Psoas muscle (tissue), 8 donors: ENCODE data around the gene TPO. TPM values are rescaled to one million over a fixed set of nuclear protein-coding genes. Genes with fewer than 3 reads are reported as not detected.

ENCODE experiments used
- ATAC-seq, 4 donors: fragments of 200-7000 bp; cut with Tn5 transposase; one replicate each; pipeline ENCODE4 v1.9.1; 2020; ENCODE audit warnings: moderate library complexity in 3 of 4, mild to moderate bottlenecking in 2 of 4
- DNase-seq, 2 donors: peaks; one replicate each; pipeline ENCODE4 v3.0.0-alpha.2; 2020
- H3K27ac ChIP-seq: fragments of 200-600 bp; one replicate; pipeline ENCODE4 v1.8.0; 2022
- H3K27me3 ChIP-seq, 3 donors: fragments of 200-600 bp in 1 of 3; one replicate each; pipeline versions ENCODE4 v1.6.1 to v1.8.0; 2013 to 2022; ENCODE audit warnings: low read length in 2 of 3, mild to moderate bottlenecking in 2 of 3, moderate library complexity in 1 of 3; ENCODE audit not compliant: insufficient read depth in 3 of 3
- H3K36me3 ChIP-seq, 2 donors: fragments of 200-600 bp in 1 of 2; one replicate each; pipeline versions ENCODE4 v1.6.1 to v1.8.0; 2013 to 2022; ENCODE audit warnings: low read depth in 1 of 2, mild to moderate bottlenecking in 1 of 2, moderate library complexity in 1 of 2; ENCODE audit not compliant: insufficient read depth in 1 of 2
- H3K4me1 ChIP-seq: fragments of 200-600 bp; one replicate; pipeline ENCODE4 v1.8.0; 2022
- H3K4me3 ChIP-seq: fragments of 200-600 bp; one replicate; pipeline ENCODE4 v1.8.0; 2022; ENCODE audit warnings: mild to moderate bottlenecking
- H3K9me3 ChIP-seq: fragments of 200-600 bp; one replicate; pipeline ENCODE4 v1.8.0; 2022
- CTCF ChIP-seq: fragments of 200-600 bp; IDR thresholded peaks from one replicate; pipeline ENCODE4 v1.8.0; 2022; ENCODE audit warnings: antibody characterized with exemption
- WGBS, 3 donors: extraction: QIAGEN DNeasy Blood & Tissue Kit; methylation state at CpG; one replicate each; pipeline versions ENCODE4 v1.1.6 to v1.1.7; 2013; 5-methylcytosine and 5-hydroxymethylcytosine counted together
- intact Hi-C, 2 donors: fragments of 100-400 bp; cut with DNase I; formaldehyde crosslinking; loops; one replicate each; pipeline versions ENCODE4 v1.11.0 to v1.14.2; 2022
- polyA plus RNA-seq, 3 donors: library from polyadenylated mRNA; stranded (reverse); fragments of 200-250 nt; gene quantifications; one replicate each; pipeline ENCODE4 v1.2.3, GENCODE V29; 2013
- total RNA-seq, 4 donors: library from RNA; stranded (reverse); fragmentation: NEBNext Ultra II Directional in 2 of 4; extraction: Animal tissue kit (Norgen Biotek cat#: 25700) in 2 of 4; gene quantifications; one replicate each; pipeline versions ENCODE4 v1.2.1 to v1.2.4, GENCODE V29; 2021 to 2023
- donor health status: healthy with polysubstance abuse.
- donor health status: DM: no; HTN: no; CAD: no; lungs with moderate emphysema.
- donor health status: Bipolar disorder and iron deficiency.
- donor health status: healthy.
- donor health status: DM: yes; HTN: yes; CAD: no.
- donor health status: DM: no; HTN: no; CAD: no.
- donor health status: DM: no; HTN: no; CAD: no.
- donor health status: DM: yes; HTN: yes; CAD: no.

Gene TPO
- total and polyA plus RNA-seq, 7 donors = 2.1 to 4.5 (median 3.8) TPM

- intact Hi-C loops = no loop called here
- DNase-seq = peak in 1 of 2 donors; percentile 44
- no peaks in the 10 kb centered on the region for H3K9me3 ChIP-seq
- peaks cover 0 to 26% (median 0%) of the 10 kb centered on the region in 3 donors for H3K27me3 ChIP-seq
- H3K4me1 ChIP-seq = no peaks in the 10 kb centered on the region
- no peak for ATAC-seq
- no peak overlapping the region for H3K4me3 ChIP-seq
- H3K27ac ChIP-seq = no peak overlapping the region
- 71 to 84% (median 81%) methylated on average over 16 to 17 of the region's 17 CpGs for WGBS, 3 donors
- TF ChIP-seq CTCF = no peak
- H3K36me3 ChIP-seq = no peaks in the 10 kb centered on the region
Observed at GRCh38 chr2:1586923-1587840, 173.9 kb downstream of the TPO start.

- Histone ChIP-seq H3K36me3 (no peaks in the 10 kb centered on the region), H3K4me3 (no peak overlapping the region), H3K27me3 (peaks cover 0 to 26% (median 0%) of the 10 kb centered on the region in 3 donors), H3K27ac (no peak overlapping the region), H3K9me3 (no peaks in the 10 kb centered on the region), H3K4me1 (no peaks in the 10 kb centered on the region)
- TF ChIP-seq CTCF = no peak
- DNase-seq (peak in 1 of 2 donors; percentile 39), ATAC-seq (no peak)
- intact Hi-C loops = no loop called here
- WGBS, 3 donors = 79 to 91% (median 86%) methylated on average over 27 of the region's 27 CpGs
Observed at GRCh38 chr2:1588051-1588977, 175.1 kb downstream of the TPO start.

GRCh38 chr2:1588978-1589621, 175.8 kb downstream of the TPO start:
- no peaks in the 10 kb centered on the region for H3K9me3 ChIP-seq
- ATAC-seq (no peak), DNase-seq (peak in 1 of 2 donors; percentile 37)
- no peaks in the 10 kb centered on the region for H3K4me1 ChIP-seq
- H3K27me3 ChIP-seq = peaks cover 0 to 26% (median 0%) of the 10 kb centered on the region in 3 donors
- H3K4me3 ChIP-seq = no peak overlapping the region
- H3K27ac ChIP-seq = no peak overlapping the region
- WGBS, 3 donors = 83 to 89% (median 85%) methylated on average over 15 of the region's 15 CpGs
- no peaks in the 10 kb centered on the region for H3K36me3 ChIP-seq
- intact Hi-C loops = no loop called here
- no peak for TF ChIP-seq CTCF

GRCh38 chr2:1590596-1591460, 177.6 kb downstream of the TPO start:
- intact Hi-C loops = loop anchor here in 1 of 2 donors (2.0 to 5.0 kb wide), 2 partner anchors 64 to 151 kb away; partner anchors contain the start of gene PXDN
- H3K36me3 ChIP-seq = no peaks in the 10 kb centered on the region
- no peaks in the 10 kb centered on the region for H3K4me1 ChIP-seq
- no peak overlapping the region for H3K4me3 ChIP-seq
- no peaks in the 10 kb centered on the region for H3K9me3 ChIP-seq
- no peak for TF ChIP-seq CTCF
- 24 to 40% (median 31%) methylated on average over 18 of the region's 18 CpGs for WGBS, 3 donors
- H3K27ac ChIP-seq = no peak overlapping the region
- H3K27me3 ChIP-seq = peaks cover 0 to 26% (median 0%) of the 10 kb centered on the region in 3 donors
- DNase-seq = peak in 1 of 2 donors; percentile 58
- peak in 1 of 4 donors; percentile 27 for ATAC-seq
